HepG2 (cell line): ENCODE results near the gene TMEM273. TPM values are rescaled to one million over a fixed set of nuclear protein-coding genes. Genes with fewer than 3 reads are reported as not detected.

ENCODE experiments used
- ATAC-seq: fragments of 200-7000 bp; cut with Tn5 transposase; 3 replicates; pipeline ENCODE4 v1.9.1; 2020; ENCODE audit warnings: mild to moderate bottlenecking, moderate library complexity
- BruUV-seq: library from RNA; stranded (reverse); fragments of 400-500 nt; replicated peaks from 2 replicates; lab custom pipeline; 2021; lab: Mats Ljungman, UMichigan
- CTCF ChIA-PET: fragments of 300-600 bp; formaldehyde crosslinking; extraction: SDS; loops from one replicate; lab custom pipeline; 2021; ENCODE audit warnings: low total read pairs, inconsistent platforms, low intra/inter-chr PET ratio; lab: Yijun Ruan, JAX
- POLR2A ChIA-PET: fragments of 350-600 bp; sonication (Branson Sonifier 250); formaldehyde crosslinking; loops from one replicate; lab custom pipeline; 2020; ENCODE audit warnings: antibody characterized with exemption, inconsistent platforms; lab: Yijun Ruan, JAX
- DNase-seq: peaks from one replicate; pipeline ENCODE4 v3.0.0-alpha.2; 2015; ENCODE audit warnings: low spot score
- FAIRE-seq: peaks from 3 replicates; lab custom pipeline; 2011; peaks lifted over from hg19 to GRCh38; lab: Jason Lieb, UNC
- H2AFZ ChIP-seq: one replicate; pipeline ENCODE4 v1.6.1; 2011; ENCODE audit warnings: low read length, inconsistent platforms
- H3K27ac ChIP-seq: fragments of 300-600 bp; 3 replicates; pipeline ENCODE4 v1.8.0; 2011; ENCODE audit warnings: mixed run types, mild to moderate bottlenecking, mixed read lengths, low read length, inconsistent platforms; ENCODE audit not compliant: insufficient read depth; ENCODE audit errors: extremely low read length
- H3K27me3 ChIP-seq, 2 experiments: fragments of 200-600 bp in 1 of 2; 2 replicates in 1 of 2; 3 replicates in 1 of 2; pipeline versions ENCODE4 v1.6.0 to v1.8.0; 2011; ENCODE audit warnings: low read length in 2 of 2, mild to moderate bottlenecking in 2 of 2, moderate library complexity in 2 of 2, inconsistent platforms in 1 of 2; ENCODE audit not compliant: insufficient read depth in 2 of 2, control insufficient read depth in 1 of 2
- H3K36me3 ChIP-seq, 2 experiments: fragments of 200-600 bp in 1 of 2; replicated peaks in 1 of 2; 2 replicates in 1 of 2; 3 replicates in 1 of 2; pipeline versions ENCODE4 v1.5.1 to v1.8.0; 2011; ENCODE audit warnings: low read length in 2 of 2, inconsistent platforms in 1 of 2; ENCODE audit not compliant: insufficient read depth in 2 of 2, control insufficient read depth in 1 of 2
- H3K4me1 ChIP-seq: 2 replicates; pipeline ENCODE4 v1.5.1; 2012; ENCODE audit warnings: low read length, inconsistent platforms; ENCODE audit not compliant: insufficient read depth
- H3K4me2 ChIP-seq: 2 replicates; pipeline ENCODE4 v1.6.0; 2011; ENCODE audit warnings: low read depth, low read length, inconsistent platforms
- H3K4me3 ChIP-seq, 3 experiments: fragments of 200-600 bp in 1 of 3; sonication (generic), shearing (Covaris generic) in 1 of 3; replicated peaks in 1 of 3; 2 replicates each; pipeline ENCODE4 v1.5.1; 2011 to 2016; ENCODE audit warnings: low read length in 3 of 3, inconsistent platforms in 2 of 3, low read depth in 2 of 3, mild to moderate bottlenecking in 2 of 3, control low read depth in 1 of 3, mixed read lengths in 1 of 3; ENCODE audit not compliant: insufficient read depth in 1 of 3
- H3K79me2 ChIP-seq: one replicate; pipeline ENCODE4 v1.6.1; 2011; ENCODE audit warnings: low read length, inconsistent platforms; ENCODE audit not compliant: insufficient read depth
- H3K9ac ChIP-seq: 2 replicates; pipeline ENCODE4 v1.6.0; 2011; ENCODE audit warnings: mild to moderate bottlenecking, low read depth, low read length, inconsistent platforms; ENCODE audit not compliant: insufficient read depth
- H3K9me3 ChIP-seq: 2 replicates; pipeline ENCODE4 v1.5.1; 2012; ENCODE audit warnings: mild to moderate bottlenecking, low read length
- H4K20me1 ChIP-seq: 2 replicates; pipeline ENCODE4 v1.6.0; 2011; ENCODE audit warnings: inconsistent platforms, mild to moderate bottlenecking, low read length, moderate library complexity; ENCODE audit not compliant: insufficient read depth
- ATF1 ChIP-seq: IDR thresholded peaks from 2 replicates; pipeline ENCODE4 v1.6.1; 2016; ENCODE audit warnings: mild to moderate bottlenecking, control low read depth
- CSRNP1 ChIP-seq: sonication (generic); formaldehyde crosslinking; IDR thresholded peaks from 2 replicates; pipeline ENCODE4 v1.8.1; 2023; ENCODE audit warnings: mild to moderate bottlenecking, missing genetic modification reagents
- FOXA3 ChIP-seq: IDR thresholded peaks from 2 replicates; pipeline ENCODE4 v1.6.1; 2016; ENCODE audit warnings: missing genetic modification reagents, missing compliant biosample characterization
- IRF2 ChIP-seq: IDR thresholded peaks from 2 replicates; pipeline ENCODE4 v1.6.1; 2018; ENCODE audit warnings: missing genetic modification reagents, missing compliant biosample characterization
- MBD4 ChIP-seq: IDR thresholded peaks from 2 replicates; pipeline ENCODE4 v1.6.1; 2012; ENCODE audit warnings: low read length, inconsistent platforms, borderline replicate concordance
- MTF2 ChIP-seq: sonication (generic); formaldehyde crosslinking; IDR thresholded peaks from 2 replicates; pipeline ENCODE4 v1.5.0; 2020; ENCODE audit warnings: missing genetic modification reagents, borderline replicate concordance
- PAWR ChIP-seq: sonication (generic); formaldehyde crosslinking; IDR thresholded peaks from 2 replicates; pipeline ENCODE4 v1.4.0; 2020; ENCODE audit warnings: missing genetic modification reagents, mild to moderate bottlenecking, borderline replicate concordance
- SMAD1 ChIP-seq: sonication (generic); formaldehyde crosslinking; IDR thresholded peaks from 2 replicates; pipeline ENCODE4 v1.4.0; 2020; ENCODE audit warnings: missing genetic modification reagents, low read depth, mild to moderate bottlenecking, borderline replicate concordance
- SNRNP70 ChIP-seq: fragments of 200-400 bp; formaldehyde crosslinking; IDR thresholded peaks from 2 replicates; pipeline ENCODE4 v1.6.1; 2017; ENCODE audit warnings: mild to moderate bottlenecking, low read depth, low read length, moderate library complexity
- THAP9 ChIP-seq: sonication (generic); formaldehyde crosslinking; IDR thresholded peaks from 2 replicates; pipeline ENCODE4; 2020; ENCODE audit warnings: missing genetic modification reagents, mild to moderate bottlenecking, borderline replicate concordance
- ZBTB39 ChIP-seq: sonication (generic); formaldehyde crosslinking; IDR thresholded peaks from 2 replicates; pipeline ENCODE4 v1.5.0; 2020; ENCODE audit warnings: missing genetic modification reagents
- ZNF616 ChIP-seq: sonication (generic); formaldehyde crosslinking; IDR thresholded peaks from 2 replicates; pipeline ENCODE4 v1.5.0; 2020; ENCODE audit warnings: low read depth, mild to moderate bottlenecking, missing genetic modification reagents
- ZNF644 ChIP-seq: IDR thresholded peaks from 2 replicates; pipeline ENCODE4 v1.6.1; 2016; ENCODE audit warnings: low read depth
- ZNF670 ChIP-seq: sonication (generic); formaldehyde crosslinking; IDR thresholded peaks from 2 replicates; pipeline ENCODE4 v1.8.0; 2022; ENCODE audit warnings: mild to moderate bottlenecking, missing genetic modification reagents, borderline replicate concordance
- ZXDC ChIP-seq: sonication (generic); formaldehyde crosslinking; IDR thresholded peaks from 2 replicates; pipeline ENCODE4 v1.5.0; 2020; ENCODE audit warnings: mild to moderate bottlenecking, missing genetic modification reagents
- WGBS: methylation state at CpG from one replicate; pipeline ENCODE4 v1.1.6; 2017; ENCODE audit warnings: low lambda C conversion rate; 5-methylcytosine and 5-hydroxymethylcytosine counted together
- in situ Hi-C: cut with HindIII; loops from 2 replicates; pipeline ENCODE4 v1.10.0; 2017; ENCODE audit warnings: low pct_unique_long_range_greater_than_20kb; ENCODE audit not compliant: extremely low pct_ligation_motif_present
- intact Hi-C: fragments of 100-400 bp; cut with micrococcal nuclease; formaldehyde crosslinking; loops from one replicate; pipeline ENCODE4 v1.10.0; 2022; ENCODE audit not compliant: unreplicated experiment
- polyA plus RNA-seq, 8 experiments: library from polyadenylated mRNA; depleted of rRNA in 3 of 8; stranded (reverse) in 7 of 8; unstranded in 1 of 8; fragments of >200 nt; fragmentation: Illumina TruSeq in 4 of 8; extraction: Trizol in 4 of 8; gene quantifications; 2 replicates each; pipeline versions ENCODE4 v1.2.1 to v1.2.3, GENCODE V29; 2011 to 2016; ENCODE audit warnings: low read depth in 4 of 8, missing spikeins in 1 of 8, mixed read lengths in 1 of 8; ENCODE audit not compliant: insufficient read depth in 1 of 8
- total RNA-seq, 5 experiments: library from RNA; depleted of rRNA; stranded (reverse); fragments of >200 nt; fragmentation: Illumina TruSeq; extraction: Trizol; gene quantifications; 2 replicates each; pipeline ENCODE4 v1.2.3, GENCODE V29; 2016; ENCODE audit warnings: low read depth in 1 of 5

TMEM273 gene
- total and polyA plus RNA-seq, 2 of the 13 experiments (the other 11 are each of a cell fraction or from before 2014, with no cell fraction given) = not detected

- no peaks in the 10 kb centered on the region for H3K9me3 ChIP-seq
- H2AFZ ChIP-seq = no peak overlapping the region
- H3K4me2 ChIP-seq = no peak overlapping the region
- intact Hi-C loops (no loop called here), in situ Hi-C loops (no loop called here)
- H3K4me3 ChIP-seq = no peak overlapping the region
- H4K20me1 ChIP-seq = no peaks in the 10 kb centered on the region
- 78% methylated on average over 6 of the region's 7 CpGs for WGBS
- no peak overlapping the region for H3K9ac ChIP-seq
- no peak overlapping the region for H3K27ac ChIP-seq
- H3K79me2 ChIP-seq = no peaks in the 10 kb centered on the region
- POLR2A ChIA-PET = no interaction called here
- ATAC-seq (no peak), FAIRE-seq (no peak), DNase-seq (no peak)
- no peaks in the 10 kb centered on the region for H3K27me3 ChIP-seq
- BruUV-seq = no TSS peak
- CTCF ChIA-PET = no interaction called here
- no peaks in the 10 kb centered on the region for H3K4me1 ChIP-seq
- H3K36me3 ChIP-seq = no peaks in the 10 kb centered on the region
- TF ChIP-seq ZBTB39 (CRISPR knock-in tag) (no peak), CSRNP1 (CRISPR knock-in tag) (no peak), ZXDC (CRISPR knock-in tag) (no peak), THAP9 (CRISPR knock-in tag) (no peak), MTF2 (CRISPR knock-in tag) (no peak), SMAD1 (CRISPR knock-in tag) (no peak), ATF1 (CRISPR knock-in tag) (no peak), MBD4 (no peak), FOXA3 (CRISPR knock-in tag) (no peak), ZNF670 (CRISPR knock-in tag) (no peak), PAWR (no peak), IRF2 (CRISPR knock-in tag) (no peak), ZNF616 (CRISPR knock-in tag) (no peak), SNRNP70 (no peak), ZNF644 (CRISPR knock-in tag) (no peak)
Observed at GRCh38 chr10:49106451-49106850, 81.7 kb downstream of the TMEM273 start.
